ENCODE data around the gene ZBTB7C. TPM values are rescaled to one million over a fixed set of nuclear protein-coding genes. Genes with fewer than 3 reads are reported as not detected.

The ZBTB7C gene
- total and polyA plus RNA-seq, 8 donors: 1.7 to 8.7 (median 2.7) TPM

DNA sequence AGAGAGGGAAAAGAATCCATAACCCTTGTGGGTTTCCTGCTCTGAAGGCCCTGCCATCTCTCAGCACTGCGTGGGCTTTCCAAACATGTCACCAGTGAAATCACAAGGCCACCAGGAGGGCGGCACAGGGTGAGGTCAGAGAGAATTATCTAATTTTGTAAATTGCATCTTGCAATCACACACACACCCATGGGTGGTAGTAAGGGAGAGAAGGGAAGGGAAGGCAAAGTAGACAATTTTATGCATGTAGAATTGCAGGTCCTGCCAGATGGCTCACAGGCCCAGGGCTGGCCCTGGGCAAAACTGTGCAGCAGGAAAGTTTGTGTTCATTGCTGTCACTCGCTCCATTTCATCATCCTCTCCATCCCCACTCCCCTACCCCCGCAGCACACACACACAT, 21.0 kb upstream of the ZBTB7C start:
- H3K4me3 ChIP-seq: no peak overlapping the region
- no peaks in the 10 kb centered on the region for H3K36me3 ChIP-seq
- ATAC-seq (no peak), DNase-seq (no peak)
- H3K27me3 ChIP-seq: peaks cover 0 to 4% of the 10 kb centered on the region in 2 donors
- no peak overlapping the region for H3K27ac ChIP-seq
- intact Hi-C loops (cut with DNase I): no loop called here
- no peaks in the 10 kb centered on the region for H3K4me1 ChIP-seq
- H3K9me3 ChIP-seq: no peaks in the 10 kb centered on the region
- TF ChIP-seq, protein P1, sequence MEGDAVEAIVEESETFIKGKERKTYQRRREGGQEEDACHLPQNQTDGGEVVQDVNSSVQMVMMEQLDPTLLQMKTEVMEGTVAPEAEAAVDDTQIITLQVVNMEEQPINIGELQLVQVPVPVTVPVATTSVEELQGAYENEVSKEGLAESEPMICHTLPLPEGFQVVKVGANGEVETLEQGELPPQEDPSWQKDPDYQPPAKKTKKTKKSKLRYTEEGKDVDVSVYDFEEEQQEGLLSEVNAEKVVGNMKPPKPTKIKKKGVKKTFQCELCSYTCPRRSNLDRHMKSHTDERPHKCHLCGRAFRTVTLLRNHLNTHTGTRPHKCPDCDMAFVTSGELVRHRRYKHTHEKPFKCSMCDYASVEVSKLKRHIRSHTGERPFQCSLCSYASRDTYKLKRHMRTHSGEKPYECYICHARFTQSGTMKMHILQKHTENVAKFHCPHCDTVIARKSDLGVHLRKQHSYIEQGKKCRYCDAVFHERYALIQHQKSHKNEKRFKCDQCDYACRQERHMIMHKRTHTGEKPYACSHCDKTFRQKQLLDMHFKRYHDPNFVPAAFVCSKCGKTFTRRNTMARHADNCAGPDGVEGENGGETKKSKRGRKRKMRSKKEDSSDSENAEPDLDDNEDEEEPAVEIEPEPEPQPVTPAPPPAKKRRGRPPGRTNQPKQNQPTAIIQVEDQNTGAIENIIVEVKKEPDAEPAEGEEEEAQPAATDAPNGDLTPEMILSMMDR (IDR thresholded peaks at IDR 0.05): no peak

DNA sequence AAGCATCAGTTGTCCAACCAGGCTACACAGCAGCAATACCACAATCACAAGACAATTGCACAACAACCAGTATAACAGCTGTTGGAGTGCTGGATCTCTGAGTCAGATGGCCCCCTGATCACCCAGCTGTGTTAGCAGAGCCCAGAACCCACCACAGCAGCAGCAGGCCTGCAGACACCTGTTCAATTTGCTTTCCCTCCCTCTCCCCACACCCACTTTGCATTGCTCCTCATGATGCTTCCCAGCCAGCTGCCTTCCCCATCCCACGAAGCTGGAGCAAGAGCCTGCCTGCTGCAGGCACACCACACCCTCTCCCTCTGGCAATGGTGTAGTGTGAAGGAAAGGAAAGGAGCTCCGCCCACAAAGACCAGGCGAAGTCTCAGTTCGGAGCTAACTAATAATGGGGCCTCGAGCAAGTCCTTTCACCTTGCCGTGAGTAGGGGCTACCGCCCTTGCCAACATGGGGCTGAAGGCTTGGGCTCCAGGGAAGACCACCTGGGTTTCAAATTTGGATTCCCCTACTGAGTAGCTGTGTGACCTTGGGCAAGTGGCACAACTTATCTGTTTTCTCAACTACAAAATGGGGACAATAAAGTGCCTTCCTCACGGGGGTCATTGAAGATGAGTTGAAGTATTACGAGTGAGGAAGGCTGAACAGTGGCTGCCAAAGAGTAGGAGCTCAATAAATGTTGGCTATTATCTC, 19.4 kb upstream of the ZBTB7C start:
- Histone ChIP-seq H3K4me3 (no peak overlapping the region), H3K36me3 (no peaks in the 10 kb centered on the region), H3K27ac (no peak overlapping the region), H3K9me3 (no peaks in the 10 kb centered on the region), H3K4me1 (no peaks in the 10 kb centered on the region), H3K27me3 (peaks cover 0 to 4% of the 10 kb centered on the region in 2 donors)
- TF ChIP-seq, protein P1 (IDR thresholded peaks at IDR 0.05): no peak
- intact Hi-C loops (cut with DNase I): no loop called here
- no peak for DNase-seq
- ATAC-seq: peak; percentile 23

DNA sequence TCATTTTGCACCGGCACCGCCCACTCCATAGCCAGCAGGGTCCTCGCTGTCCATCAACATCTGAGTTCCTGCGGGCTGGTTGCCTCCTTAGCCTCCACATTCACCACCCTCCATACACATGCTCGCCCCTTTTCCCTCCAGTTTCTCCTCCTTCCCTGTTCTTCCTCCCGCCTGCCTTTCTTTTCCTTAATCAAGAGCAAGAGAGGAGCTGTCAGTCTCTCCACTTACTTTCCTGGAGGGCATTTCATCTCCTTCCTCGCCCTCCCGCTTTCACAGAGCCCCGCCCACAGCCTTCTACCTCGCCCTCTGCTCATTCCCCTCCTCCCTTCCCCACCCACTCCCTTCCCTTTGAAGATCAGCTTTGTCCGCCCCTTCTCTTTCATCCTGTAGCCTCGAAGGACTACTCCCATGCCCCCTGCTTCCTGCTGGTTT, 13.8 kb upstream of the ZBTB7C start:
- ATAC-seq (no peak), DNase-seq (no peak)
- H3K4me1 ChIP-seq: peaks cover 0 to 3% of the 10 kb centered on the region in 2 donors
- TF ChIP-seq, protein P1 (IDR thresholded peaks at IDR 0.05): no peak
- no peak overlapping the region for H3K27ac ChIP-seq
- H3K27me3 ChIP-seq: peaks cover 7 to 25% of the 10 kb centered on the region in 2 donors
- H3K36me3 ChIP-seq: no peaks in the 10 kb centered on the region
- intact Hi-C loops (cut with DNase I): no loop called here
- H3K9me3 ChIP-seq: no peaks in the 10 kb centered on the region
- H3K4me3 ChIP-seq: no peak overlapping the region

DNA sequence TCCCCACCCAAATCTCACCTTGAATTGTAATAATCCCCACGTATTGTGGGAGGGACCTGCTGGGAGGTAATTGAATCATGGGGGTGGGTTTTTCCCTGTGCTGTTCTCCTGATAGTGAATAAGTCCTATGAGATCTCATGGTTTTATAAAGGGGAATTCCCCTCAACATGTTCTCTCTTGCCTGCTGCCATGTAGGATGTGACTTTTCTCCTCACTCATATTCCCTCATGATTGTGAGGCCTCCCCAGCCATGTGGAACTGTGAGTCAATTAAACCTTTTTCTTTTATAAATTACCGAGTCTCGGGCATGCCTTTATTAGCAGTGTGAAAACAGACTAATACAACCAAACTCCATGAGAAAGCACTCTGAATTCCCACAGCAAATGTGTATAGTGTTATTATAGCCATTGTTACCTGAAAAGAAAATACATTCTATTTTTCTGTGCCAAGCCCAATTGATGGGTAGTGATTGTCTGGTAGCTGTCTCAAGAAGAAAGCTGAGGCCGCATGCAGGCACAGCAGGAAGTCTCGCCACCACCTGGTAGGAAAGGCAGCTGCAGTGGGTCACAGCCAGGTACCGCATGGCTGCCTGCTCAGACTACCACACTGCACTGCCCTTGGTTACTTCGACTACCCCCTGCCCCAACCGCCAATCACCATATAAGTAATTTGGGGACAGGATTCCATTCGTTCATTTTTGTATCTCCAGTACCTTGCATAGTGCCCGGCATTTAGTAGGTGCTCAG, 10.3 kb upstream of the ZBTB7C start:
- TF ChIP-seq, protein P1 (IDR thresholded peaks at IDR 0.05): no peak
- intact Hi-C loops (cut with DNase I): no loop called here
- H3K36me3 ChIP-seq: no peaks in the 10 kb centered on the region

DNA sequence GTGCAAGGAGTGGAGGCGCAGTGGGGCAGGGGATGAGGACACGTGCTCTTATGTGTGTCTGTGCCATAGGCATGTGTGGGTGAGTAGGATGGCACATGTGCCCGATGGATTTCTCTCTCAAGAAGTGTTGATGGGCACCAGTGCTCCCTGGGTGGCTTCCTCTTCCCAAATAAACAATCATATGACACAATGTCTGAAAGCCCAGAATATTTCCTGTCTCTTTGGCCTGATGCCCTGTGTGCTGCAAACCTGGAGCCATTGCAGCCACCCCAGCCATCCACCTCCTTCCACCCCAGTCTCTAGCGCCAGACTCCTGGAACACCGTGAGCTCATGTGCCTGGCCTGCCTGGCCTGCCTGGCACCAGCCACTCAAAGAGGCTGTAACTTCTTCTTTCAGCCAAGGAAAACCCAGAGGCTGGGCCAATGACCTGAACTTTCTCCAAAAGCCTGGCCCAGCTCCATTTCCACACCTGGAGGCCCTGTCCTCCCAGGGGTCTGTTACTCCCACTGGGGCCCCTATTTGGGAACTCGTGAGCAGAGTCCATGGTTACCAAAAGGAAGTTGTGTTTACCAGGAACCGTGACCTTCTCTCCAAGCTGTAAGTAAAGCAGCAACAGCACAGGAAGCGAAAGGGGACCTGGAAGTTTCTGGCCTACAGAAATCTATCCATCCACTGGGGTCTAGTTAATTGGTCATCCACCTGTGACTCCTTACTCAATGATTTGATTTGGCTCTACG, 9.5 kb upstream of the ZBTB7C start:
- Histone ChIP-seq H3K27ac (no peak overlapping the region), H3K4me3 (no peak overlapping the region), H3K4me1 (peaks cover 0 to 3% of the 10 kb centered on the region in 2 donors), H3K27me3 (peaks cover 7 to 38% of the 10 kb centered on the region in 2 donors), H3K9me3 (no peaks in the 10 kb centered on the region), H3K36me3 (no peaks in the 10 kb centered on the region)
- intact Hi-C loops (cut with DNase I): no loop called here
- DNase-seq (no peak), ATAC-seq (peak; percentile 26)
- TF ChIP-seq, protein P1 (IDR thresholded peaks at IDR 0.05): no peak

More for the DNA sequence above, 10.3 kb upstream of the ZBTB7C start:
- ATAC-seq: no peak
- Histone ChIP-seq H3K27me3 (peaks cover 7 to 38% of the 10 kb centered on the region in 2 donors), H3K9me3 (no peaks in the 10 kb centered on the region), H3K4me1 (peaks cover 0 to 3% of the 10 kb centered on the region in 2 donors), H3K27ac (no peak overlapping the region), H3K4me3 (no peak overlapping the region)
- no peak for DNase-seq

Measured in left lung (tissue), 10 donors.